Stimulated activated CD4-positive, alpha-beta T cell treated with anti-CD3 and anti-CD28 coated beads, Interleukin-1b, Interleukin-23, amount 100 ng/mL, for 48 hours (primary cell): ENCODE measurements around the gene CCDC188.

Experiments
- DNase-seq: peaks from one replicate; pipeline ENCODE4 v3.0.0-alpha.2; 2020

Gene CCDC188

DNA sequence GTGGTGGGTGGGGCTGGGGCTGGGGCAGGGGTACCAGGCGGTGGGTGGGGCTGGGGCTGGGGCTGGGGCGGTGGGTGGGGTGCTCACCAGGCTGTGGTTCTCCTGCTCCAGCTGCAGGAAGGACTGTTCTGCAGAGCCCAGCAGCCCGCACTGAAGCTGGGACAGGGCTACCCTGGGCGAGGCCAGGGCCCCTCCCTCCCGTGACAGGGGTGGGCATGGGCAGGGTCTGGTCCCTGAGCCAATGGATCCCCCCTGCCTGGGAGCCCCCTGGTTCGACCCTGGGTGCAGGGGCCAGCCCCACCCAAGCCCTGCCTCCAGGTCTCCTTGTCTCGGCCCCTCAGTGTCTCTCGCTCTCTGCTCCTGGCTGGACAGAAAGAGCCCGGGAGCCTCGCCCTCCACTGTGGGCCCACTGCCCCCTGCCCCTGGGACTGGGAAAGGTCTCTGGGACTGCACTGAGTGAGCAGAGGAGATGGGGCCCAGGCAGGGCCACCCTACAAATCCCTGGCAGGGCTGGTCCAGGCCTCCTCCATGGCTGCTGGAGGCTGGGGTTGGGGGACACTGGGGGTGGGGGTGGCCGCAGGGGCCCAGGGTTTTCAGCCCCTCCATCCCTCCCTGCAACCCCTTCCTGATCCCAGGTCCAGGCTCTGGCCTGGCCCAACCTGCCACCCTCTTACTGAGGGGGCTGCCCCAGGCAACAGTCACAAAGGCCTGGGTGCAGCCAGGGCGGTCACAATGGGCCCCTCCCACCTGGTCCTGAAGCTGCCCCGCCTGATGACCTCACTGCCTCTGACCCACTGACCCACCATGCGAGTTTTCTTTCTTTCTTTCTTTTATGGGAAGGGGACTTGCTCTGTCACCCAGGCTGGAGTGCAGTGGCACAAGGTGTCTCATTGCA lies at the start of gene CCDC188:
TSS of gene CCDC188 (minus strand) at position 675 of the 895 bp plus-strand sequence. CDS start at position 606, 69 bp downstream.
- DNase-seq, result no peak

DNA sequence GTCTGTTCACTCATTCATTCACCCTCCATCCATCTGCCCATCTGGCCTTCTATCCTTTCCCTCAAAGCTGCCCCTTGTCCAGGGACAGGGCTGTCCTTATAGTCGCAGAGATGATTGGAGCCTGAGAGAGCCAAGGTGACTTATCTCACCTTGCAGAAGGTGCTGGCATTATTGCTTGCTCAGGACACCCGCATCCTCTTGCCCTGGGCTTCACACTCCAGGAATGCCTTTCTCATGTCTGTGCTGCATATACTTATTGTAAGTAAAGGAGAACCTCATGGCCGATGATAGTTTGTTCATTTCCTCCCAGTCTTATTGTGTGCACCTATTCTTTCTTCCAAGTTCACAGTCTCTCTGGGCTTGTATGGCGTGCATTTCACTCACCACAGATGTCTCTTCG lies 49.1 kb upstream of the CCDC188 start:
- DNase-seq, result no peak

DNA sequence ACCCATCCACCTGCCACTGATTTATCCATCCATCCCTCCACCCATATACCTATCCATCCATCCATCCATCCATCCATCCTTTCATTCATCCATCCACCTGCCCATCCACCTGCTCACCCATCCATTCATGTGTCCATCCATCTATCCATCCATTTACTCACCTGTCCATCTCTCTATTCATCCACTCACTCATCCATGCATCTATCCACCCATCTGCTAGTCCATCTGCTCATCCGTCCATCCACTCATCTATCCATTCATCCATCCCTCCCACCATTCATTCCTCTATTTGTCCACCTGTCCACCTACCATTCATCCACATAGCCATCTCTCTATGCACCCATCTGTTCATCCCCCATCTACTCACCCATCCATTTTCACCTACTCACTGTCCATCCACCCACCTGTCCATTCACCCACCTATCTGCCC lies 48.6 kb upstream of the CCDC188 start:
- DNase-seq, result no peak

DNA sequence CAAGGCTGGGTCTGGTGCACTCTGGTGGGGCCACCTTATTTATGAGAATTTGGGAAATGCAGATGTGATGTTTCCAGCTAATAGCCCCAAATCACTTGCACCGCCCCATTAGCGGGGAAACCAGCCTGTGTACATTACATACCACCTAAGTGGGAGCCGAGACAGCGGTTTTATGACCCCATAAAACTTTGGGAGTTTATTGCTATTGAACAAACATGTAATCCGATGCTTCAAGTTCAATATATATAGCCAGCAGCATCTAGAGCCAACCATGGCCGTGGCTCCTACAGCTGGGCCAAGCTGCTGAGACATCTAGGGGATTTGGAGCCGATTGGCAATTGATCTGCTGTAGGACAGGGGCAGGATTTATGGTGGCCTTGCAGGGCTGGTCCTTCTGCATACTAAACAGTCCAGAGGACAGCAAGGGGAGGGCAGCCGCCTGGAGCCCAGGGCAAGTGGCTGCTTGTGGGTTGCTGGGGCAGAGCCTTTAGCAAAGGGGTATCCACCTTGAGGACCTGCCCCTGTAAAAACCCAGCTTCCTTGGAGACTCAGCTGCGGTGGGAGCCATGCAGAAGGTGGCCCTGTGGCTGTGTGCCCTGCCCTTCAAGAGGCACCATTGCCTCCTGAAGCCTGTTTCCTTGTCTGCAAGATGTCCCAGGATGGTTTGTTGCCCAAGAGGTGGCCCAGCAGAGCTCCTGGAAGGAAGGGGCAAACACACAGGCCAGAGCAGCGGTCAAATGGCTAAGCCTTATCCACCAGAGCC lies 47.9 kb upstream of the CCDC188 start:
- DNase-seq, result no peak

DNA sequence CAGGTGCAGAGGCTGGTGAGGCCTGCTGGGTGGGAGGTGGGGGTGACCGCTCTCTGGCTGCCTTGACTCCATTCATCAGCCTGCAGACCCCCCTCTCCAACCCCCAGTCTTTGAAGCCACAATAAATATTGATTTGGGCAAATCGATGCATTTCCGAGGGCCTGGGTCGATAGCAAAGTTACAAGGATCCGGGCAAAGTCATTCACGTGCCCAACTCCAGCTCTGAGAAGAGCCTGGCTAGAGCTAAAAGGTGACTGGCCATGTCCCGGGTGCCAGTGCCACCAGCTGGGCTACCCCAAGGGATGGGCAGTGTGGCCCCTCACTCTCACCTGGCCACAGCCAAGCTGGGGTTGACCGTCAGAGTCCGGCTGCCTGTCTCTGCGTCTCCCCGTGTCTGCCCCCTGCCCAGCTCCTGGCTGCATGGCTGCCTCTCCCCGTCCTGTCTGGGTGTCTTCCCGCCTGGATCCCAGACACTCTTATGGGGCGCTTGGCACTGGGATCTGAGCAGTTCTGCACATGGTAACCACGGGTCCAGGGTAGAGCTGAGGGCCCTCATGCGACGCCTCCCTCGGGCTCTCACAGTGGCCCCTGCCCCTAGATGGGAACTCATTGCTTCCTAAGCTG lies 46.7 kb upstream of the CCDC188 start:
- DNase-seq, result no peak

DNA sequence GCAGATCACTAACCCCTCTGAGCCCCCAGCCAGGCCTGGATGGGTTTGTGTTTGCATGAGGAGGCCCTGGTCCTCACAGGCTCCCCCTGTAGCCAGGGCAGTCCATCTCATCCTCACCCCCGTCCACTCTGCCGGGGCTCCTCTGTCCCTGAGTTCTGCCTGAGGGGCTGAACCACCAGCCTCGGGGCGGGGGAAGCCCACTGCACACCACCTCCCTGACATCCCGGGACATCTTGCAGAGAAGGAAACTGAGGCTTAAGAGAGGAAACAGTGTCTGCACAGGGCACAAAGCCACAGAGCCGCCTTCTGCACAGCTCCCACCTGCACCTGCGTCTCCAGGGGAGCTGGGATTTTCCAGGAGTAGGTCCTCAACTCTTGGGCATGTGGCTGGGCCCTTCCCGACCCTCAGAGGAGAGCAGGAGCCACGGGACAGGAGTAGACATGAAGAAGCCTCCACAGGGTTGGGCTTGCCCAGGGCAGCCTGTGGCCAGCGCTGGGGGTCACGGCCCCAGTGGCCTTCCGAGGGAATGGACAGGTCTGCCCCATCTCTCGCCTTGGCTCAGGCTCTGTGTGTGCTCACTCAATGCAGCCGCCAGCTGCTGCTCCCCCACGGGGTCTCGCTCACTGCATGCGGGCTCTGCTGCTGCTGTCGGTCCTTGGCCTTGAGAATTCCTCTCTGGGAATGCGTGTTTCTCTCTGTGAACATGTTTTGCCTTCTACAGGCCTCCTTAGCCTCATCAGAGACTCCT lies 45.4 kb upstream of the CCDC188 start:
- DNase-seq, result no peak

DNA sequence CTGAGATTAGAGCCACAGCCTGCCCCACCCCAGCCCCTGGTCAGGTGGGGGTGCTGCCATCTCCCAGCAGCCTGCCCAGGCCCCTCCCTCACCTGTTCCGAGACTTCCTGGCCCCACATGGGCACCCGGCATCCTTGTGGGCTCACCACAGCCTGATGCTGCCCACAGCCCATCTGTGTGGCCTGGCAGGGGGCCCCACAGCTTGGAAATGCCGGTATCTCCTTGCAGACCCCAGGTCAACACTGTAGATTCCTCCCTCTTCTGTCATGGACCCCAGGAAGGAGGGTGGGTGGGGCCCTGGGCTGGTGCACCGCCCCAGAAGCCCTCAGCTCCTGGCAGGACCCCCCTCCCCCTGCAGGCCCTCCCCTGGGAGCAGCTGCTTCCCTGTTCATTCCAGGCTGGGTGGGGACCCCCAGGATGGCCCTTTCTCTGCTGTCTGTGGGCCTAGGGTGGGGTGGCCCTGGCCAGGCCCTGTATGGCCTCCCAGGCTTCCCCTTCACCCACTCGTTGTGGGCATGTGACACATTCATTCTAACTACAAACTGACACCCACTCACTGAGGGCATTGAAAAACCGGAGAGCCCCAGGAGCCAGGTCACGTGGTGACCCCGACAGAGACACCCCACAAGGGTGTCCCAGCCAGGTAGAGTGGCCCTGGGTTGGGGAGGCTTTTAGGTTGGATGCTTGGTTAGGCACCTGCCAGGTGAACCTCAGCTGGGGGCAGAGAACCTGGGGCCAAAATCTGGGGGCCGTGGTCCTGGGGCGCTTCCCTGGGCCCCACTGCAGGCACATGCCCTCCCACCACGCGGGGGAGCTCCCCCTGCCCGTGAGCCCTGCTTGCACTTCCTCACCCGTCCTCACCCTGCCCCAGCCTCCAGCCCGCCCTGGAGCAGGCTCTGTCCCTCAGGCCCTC lies 44.1 kb upstream of the CCDC188 start:
- DNase-seq, result no peak

DNA sequence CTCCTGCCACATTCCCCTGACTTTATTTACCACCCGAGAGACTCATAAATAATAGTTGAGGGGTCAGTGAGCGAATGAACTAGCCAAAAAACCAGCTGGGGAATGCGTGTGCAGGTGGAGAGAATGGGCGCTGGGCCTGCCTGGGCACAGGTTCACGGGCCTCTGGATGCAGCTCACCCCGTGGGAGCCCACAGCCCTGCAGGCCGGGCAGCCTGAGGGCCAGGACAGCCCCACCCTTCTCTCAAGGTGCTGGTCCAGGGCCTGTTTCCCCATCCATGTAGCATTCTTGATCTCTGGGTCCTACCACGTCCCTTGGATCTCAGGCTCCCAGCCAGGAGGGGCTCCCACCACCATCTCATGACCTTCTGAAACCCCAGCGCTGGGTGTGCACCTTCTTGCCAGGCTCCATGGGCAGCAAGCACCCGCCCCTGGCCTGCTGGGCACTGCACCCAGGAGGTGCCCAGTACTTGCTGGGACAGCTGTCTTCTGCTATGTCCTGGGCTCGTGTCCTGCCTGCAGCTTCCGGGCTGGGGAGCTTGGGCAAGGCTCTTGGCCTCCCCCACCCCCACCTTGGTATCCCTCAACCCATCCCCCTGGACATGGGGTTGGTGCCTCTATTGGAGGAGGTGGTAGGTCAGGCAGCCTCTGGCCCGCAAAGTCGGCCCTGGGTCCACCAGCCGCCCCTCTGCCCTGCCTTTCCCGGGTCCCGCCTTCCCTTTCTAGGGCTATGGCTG lies 43.1 kb upstream of the CCDC188 start:
- no peak for DNase-seq

DNA sequence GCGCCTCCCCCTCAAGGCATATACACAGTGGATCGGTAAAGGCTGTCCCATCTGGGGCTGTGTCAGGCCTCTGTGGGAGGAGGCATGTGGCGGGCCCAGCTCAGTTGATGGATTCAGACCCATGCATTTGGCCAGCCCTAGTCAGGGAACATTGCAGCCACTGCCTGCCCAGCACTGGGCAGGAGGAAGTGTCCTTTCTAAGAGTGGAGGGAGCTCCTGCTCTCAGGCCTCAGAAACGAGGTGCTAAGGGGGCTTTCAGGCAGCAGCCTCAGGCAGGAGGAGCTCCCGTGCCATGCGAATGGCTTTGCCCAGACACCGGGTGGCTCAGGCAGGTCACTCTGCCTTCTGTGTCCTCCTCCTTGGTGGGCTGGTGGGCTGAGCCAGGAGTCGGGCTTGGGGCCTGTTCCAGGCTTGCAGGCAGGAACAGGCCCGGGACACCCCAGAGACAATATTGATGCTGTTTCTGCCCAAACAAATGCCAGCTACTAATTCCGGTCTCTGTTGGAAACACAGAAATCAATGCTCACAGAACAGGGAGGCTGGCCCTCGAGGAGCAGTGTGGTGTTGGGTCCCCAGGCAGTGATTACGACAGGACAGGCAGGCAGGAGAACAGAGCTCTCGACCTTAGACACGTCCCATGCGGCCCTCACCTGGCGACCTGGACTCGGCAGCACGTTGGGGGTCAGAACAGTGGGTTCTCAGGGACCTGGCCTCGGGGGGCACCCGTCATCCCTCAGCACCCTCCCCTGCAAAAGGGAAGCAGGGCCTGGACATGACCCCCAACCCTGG lies 42.3 kb upstream of the CCDC188 start:
- no peak for DNase-seq

DNA sequence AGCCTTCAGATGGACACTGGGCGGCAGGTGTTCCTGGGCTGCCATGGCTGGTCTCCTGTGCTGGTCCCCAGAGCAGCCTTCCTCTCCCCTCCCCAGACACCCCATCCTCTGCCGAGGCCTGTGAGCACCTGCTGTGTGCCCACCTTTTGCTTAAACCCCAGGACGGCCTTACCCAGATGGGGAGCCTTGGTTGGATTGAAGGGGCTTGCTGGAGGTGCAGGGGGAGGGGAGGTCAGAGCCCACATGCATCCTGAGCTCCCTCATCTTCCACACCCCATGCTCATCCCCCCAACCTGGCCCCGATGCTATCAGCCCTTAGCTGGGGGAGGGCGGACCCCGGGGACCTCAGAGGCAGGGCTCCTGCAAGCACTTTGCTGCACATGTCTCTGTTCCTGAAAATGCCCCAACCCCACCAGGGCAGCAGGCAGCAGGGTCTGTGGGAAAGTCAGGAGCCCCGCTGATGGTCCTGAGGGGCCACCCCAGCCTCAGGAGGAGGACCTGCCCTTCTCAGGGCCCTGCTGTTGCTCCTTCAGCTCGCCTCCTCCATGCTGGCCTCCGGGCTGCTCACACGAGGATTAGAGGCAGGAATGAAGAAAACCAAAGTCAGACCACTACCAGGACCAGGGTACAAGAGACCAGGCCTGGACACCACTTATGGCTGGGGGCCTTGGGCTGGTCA lies 41.6 kb upstream of the CCDC188 start:
- DNase-seq, result no peak

DNA sequence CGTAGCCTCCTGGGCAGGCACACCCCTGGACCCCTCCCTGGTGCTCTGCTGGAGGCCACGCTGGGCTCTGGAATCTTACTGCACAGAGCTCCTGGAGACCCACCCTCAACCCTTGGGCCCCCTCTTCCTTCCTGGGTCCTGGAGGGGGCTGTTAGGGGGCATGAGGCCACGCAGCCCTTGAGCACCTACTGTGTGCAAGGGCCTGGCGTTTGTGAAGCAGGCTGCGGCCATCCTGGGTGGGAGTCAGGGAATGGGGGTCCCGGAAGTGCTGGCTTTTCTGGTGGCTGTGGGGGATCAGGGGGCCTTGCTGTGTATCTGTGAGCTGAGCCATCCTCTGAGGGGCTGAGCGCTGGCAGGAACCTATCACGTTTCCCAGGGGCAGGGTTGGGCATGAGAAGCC lies 40.9 kb upstream of the CCDC188 start:
- DNase-seq, result no peak

DNA sequence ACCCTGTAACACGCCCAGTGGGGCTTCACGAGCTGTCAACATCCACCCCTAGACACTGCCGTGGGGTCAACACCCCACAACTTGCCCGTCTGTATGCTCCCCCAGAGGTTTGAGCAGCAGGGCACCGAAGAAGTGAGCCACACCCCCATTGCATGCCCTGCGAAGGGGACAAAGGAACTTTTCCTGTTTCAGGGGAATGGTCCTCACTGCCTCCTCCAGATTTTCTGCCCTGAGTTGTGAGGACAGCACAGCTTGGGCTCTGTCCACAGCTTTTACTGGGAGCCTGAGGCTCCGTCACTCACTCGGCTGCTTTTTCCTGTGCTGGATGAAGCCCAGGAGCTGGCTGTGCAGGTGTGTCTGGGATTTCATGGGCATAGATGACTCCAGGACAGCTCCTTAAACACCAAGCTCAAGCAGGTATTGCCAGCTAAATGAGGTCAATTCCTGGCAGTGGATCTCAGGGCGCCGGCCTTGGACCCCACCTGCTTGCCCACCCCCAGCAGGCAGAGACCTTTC lies 40.2 kb upstream of the CCDC188 start:
- no peak for DNase-seq

DNA sequence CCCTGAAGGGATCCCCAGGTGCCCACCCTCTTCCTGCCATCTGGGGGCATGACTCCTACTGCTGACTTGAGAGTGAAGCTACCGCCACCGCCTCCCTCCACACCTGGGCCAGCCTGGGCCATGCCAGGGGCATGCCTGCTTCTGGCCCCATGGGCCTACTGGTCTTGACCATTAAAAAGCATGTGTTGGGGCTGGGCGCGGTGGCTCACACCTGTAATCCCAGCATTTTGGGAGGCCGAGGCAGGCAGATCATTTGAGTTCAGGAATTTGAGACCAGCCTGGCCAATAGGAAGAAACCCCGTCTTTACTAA lies 37.7 kb upstream of the CCDC188 start:
- DNase-seq, result no peak

DNA sequence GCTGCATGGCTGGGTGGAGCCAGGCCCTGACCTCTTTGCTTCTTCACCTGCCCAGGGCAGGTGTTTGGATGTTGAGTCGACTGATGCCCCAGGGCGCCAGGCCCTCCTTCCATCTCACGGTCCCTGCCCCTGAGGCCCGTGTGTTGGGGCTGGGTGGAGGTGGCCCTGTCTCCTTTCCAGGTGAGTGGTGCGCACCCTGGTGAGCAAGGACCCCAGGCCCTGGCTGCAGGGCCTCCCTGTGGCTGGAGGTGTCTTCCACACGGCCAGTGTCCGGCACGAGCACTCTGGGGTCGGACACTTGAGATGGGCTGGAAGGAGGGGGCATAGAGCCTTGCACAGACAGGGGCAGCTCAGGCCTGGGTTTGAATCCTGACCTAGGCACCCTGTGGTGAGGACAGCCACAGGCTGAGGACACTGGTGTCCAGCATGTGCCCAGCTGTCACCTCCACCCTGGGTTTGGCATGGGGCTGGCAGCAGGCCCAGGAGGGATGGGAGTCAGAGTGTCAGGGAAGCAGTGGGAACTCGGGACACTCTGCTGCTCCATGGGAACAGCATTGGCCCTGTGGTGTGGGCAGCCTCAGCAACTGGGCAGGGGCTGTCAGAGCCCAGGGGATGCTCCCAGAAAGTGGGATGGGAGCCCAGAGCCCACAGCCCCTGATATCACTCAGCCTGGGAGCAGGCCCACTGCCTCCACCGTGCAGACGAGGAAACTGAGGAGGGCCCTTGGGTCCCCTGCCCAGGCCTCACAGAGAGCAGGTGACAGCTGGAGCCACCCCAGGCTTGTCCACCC lies 37.1 kb upstream of the CCDC188 start:
- DNase-seq, result no peak

DNA sequence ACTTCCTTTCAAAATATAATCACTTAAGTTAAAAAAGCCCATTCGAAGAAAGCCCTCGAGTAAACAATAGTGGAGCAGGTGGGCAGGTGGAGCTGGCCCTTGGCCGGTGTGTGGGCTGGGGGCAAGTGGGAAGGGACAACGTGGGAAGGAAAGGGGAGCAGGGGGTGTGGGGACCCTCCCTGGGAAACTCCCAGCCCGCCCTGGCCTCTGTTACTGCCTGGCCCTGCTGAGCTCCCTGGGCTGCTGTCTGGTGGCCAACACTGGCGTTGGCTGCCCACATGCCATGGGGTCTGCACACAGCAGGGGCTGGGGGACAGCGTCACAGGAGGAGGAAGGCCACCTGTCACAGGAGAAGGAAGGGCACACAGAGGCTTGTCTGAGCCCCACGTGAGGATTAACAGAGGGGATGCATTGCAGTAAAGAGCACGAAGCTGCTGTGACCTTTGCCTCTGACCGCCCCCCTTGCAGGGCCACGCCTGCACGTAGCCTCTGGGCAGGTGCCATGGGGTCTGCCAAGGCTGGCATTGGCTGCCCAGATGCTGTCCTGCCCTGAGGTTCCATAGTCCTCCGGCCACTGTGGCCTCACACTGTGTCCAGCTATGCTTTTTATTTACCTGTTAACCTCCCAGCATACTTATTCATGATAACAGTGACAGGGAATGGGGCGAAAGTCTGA lies 36.2 kb upstream of the CCDC188 start:
- DNase-seq, result no peak

DNA sequence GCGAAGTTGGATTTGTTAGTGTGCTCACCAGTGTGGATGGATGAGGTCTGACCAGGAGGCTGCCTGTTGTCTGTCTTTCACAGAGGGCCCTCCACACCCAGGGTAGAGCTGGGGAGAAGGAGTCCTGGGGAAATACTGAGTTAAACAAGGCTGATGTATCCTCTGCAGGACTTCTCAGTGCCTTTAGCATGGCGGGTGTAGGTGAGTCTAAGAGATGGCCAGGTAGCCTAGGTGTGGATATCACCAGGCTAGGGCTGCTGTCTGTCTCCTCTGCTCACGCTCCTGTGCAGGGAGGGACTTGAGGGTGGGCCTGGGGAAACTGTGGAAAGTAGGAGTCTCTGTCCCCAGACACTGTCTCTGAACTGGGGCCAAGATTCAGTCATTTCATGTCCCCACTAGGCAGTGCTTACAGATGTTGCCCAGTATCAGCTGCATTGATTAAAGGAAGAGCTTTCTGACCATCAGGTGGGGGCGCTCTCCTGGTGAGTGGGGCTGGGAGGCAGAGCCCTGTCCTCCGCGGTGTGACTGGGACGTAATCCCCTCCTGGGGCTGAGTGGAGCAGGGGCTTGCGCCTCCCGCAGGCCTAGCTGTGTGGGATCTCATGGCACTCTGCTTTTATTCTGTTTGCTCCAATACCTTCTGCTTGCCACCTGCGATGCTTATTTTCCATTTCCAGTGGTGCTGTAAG lies 35.5 kb upstream of the CCDC188 start:
- no peak for DNase-seq

DNA sequence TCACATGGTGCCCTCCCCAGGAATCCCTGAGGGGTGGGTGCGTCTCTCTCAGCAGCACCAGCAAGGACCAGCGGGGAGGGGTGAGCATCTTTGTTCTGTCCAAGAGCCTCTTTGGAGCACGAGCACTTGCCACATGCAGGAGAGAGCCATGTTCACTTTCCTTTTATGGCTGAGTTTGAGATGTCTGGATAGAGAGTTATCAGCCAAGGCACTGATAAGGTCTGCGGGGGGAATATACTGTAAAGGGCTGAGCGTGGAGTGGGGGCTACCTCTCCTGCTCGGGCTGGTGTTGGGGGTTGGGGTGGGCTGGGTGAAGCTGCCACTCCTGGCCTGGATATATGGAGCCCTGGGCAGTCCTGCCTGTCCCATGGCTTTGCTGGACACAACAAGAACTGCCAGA lies 34.9 kb upstream of the CCDC188 start:
- DNase-seq, result no peak
